ENCODE results near the gene GABRB2.
"Not testable (repeated sequence)": the region's sequence is repeated elsewhere in the genome, so short reads cannot be mapped to it uniquely, and the experiment has no call there.

Gene GABRB2

GRCh38 chr5:161530700-161531099 lies 15.8 kb downstream of the GABRB2 start:
- ChIA-PET CTCF (no interaction called here), POLR2A (no interaction called here)
- no peak for DNase-seq (ENCODE audit: extremely low spot score)
- no peak for TF ChIP-seq TARDBP (IDR thresholded peaks at IDR 0.05)
- TF ChIP-seq ELF4 (IDR thresholded peaks at IDR 0.05), result no peak
- no peak for TF ChIP-seq HDGF (IDR thresholded peaks at IDR 0.05; ENCODE audit: borderline replicate concordance)
- no peak for TF ChIP-seq NFRKB (IDR thresholded peaks at IDR 0.05)
- no peak for TF ChIP-seq FOXM1 (IDR thresholded peaks at IDR 0.05; ENCODE audit: borderline replicate concordance)
- no peak for TF ChIP-seq PKNOX1 (IDR thresholded peaks at IDR 0.05)
- no peak for TF ChIP-seq CTBP1 (IDR thresholded peaks at IDR 0.05; ENCODE audit: borderline replicate concordance)
- no peak for TF ChIP-seq ZNF384 (IDR thresholded peaks at IDR 0.05)
- TF ChIP-seq L3MBTL2 (conservative IDR thresholded peaks at IDR 0.05), result no peak
- TF ChIP-seq BHLHE40 (IDR thresholded peaks at IDR 0.05; ENCODE audit: borderline replicate concordance), result no peak
- no peak for TF ChIP-seq FOXK2 (IDR thresholded peaks at IDR 0.05)
- no peak for TF ChIP-seq FOXA1 (IDR thresholded peaks at IDR 0.05)
- no peak for TF ChIP-seq SP1 (IDR thresholded peaks at IDR 0.05)
- no peak for TF ChIP-seq LEF1 (IDR thresholded peaks at IDR 0.05; ENCODE audit: borderline replicate concordance)

GRCh38 chr5:161513942-161514341 lies 32.6 kb downstream of the GABRB2 start:
- CTCF ChIA-PET, result no interaction called here
- POLR2A ChIA-PET, result no interaction called here
- TF ChIP-seq TARDBP (IDR thresholded peaks at IDR 0.05) (no peak), L3MBTL2 (conservative IDR thresholded peaks at IDR 0.05) (no peak), ARNT (IDR thresholded peaks at IDR 0.05) (no peak), SUZ12 (IDR thresholded peaks at IDR 0.05) (no peak)
- no peak for DNase-seq (ENCODE audit: extremely low spot score)

- CTCF ChIA-PET, result no interaction called here
- TF ChIP-seq FOXM1 (IDR thresholded peaks at IDR 0.05; ENCODE audit: borderline replicate concordance) (no peak), FOXK2 (IDR thresholded peaks at IDR 0.05) (no peak), CTBP1 (IDR thresholded peaks at IDR 0.05; ENCODE audit: borderline replicate concordance) (no peak), L3MBTL2 (conservative IDR thresholded peaks at IDR 0.05) (no peak), SP1 (IDR thresholded peaks at IDR 0.05) (no peak), SUZ12 (IDR thresholded peaks at IDR 0.05) (no peak), TARDBP (IDR thresholded peaks at IDR 0.05) (no peak), NFRKB (IDR thresholded peaks at IDR 0.05) (no peak), LEF1 (IDR thresholded peaks at IDR 0.05; ENCODE audit: borderline replicate concordance) (no peak)
- POLR2A ChIA-PET, result no interaction called here
- DNase-seq (ENCODE audit: extremely low spot score), result no peak
Measured at GRCh38 chr5:161507591-161507990, 38.9 kb downstream of the GABRB2 start.

GRCh38 chr5:161505160-161505559 lies 41.4 kb downstream of the GABRB2 start:
- DNase-seq (ENCODE audit: extremely low spot score); CTCF ChIA-PET; POLR2A ChIA-PET: not testable (repeated sequence)

GRCh38 chr5:161498531-161498930 lies 48.0 kb downstream of the GABRB2 start:
- TF ChIP-seq CTBP1 (IDR thresholded peaks at IDR 0.05; ENCODE audit: borderline replicate concordance) (no peak), SUZ12 (IDR thresholded peaks at IDR 0.05) (no peak)

GRCh38 chr5:161483721-161484120 lies 62.8 kb downstream of the GABRB2 start:
- ChIA-PET CTCF (no interaction called here), POLR2A (no interaction called here)
- TF ChIP-seq ELF4 (IDR thresholded peaks at IDR 0.05) (no peak), SUZ12 (IDR thresholded peaks at IDR 0.05) (no peak), FOXK2 (IDR thresholded peaks at IDR 0.05) (no peak), ARNT (IDR thresholded peaks at IDR 0.05) (no peak), FOXA1 (IDR thresholded peaks at IDR 0.05) (no peak), ZNF384 (IDR thresholded peaks at IDR 0.05) (no peak), L3MBTL2 (conservative IDR thresholded peaks at IDR 0.05) (no peak), TARDBP (IDR thresholded peaks at IDR 0.05) (no peak), HDGF (IDR thresholded peaks at IDR 0.05; ENCODE audit: borderline replicate concordance) (no peak), NFRKB (IDR thresholded peaks at IDR 0.05) (no peak)
- DNase-seq (ENCODE audit: extremely low spot score), result no peak

More at GRCh38 chr5:161498531-161498930, 48.0 kb downstream of the GABRB2 start:
- POLR2A ChIA-PET, result no interaction called here
- CTCF ChIA-PET, result no interaction called here
- no peak for DNase-seq (ENCODE audit: extremely low spot score)

- ChIA-PET POLR2A (no interaction called here), CTCF (no interaction called here)
- TF ChIP-seq FOXA1 (IDR thresholded peaks at IDR 0.05), result no peak
- TF ChIP-seq HDGF (IDR thresholded peaks at IDR 0.05; ENCODE audit: borderline replicate concordance), result no peak
- TF ChIP-seq BHLHE40 (IDR thresholded peaks at IDR 0.05; ENCODE audit: borderline replicate concordance), result no peak
- TF ChIP-seq LEF1 (IDR thresholded peaks at IDR 0.05; ENCODE audit: borderline replicate concordance), result no peak
- TF ChIP-seq ARNT (IDR thresholded peaks at IDR 0.05), result no peak
- no peak for TF ChIP-seq L3MBTL2 (conservative IDR thresholded peaks at IDR 0.05)
- no peak for TF ChIP-seq ELF4 (IDR thresholded peaks at IDR 0.05)
- TF ChIP-seq NFRKB (IDR thresholded peaks at IDR 0.05), result no peak
- TF ChIP-seq ZNF384 (IDR thresholded peaks at IDR 0.05), result no peak
- no peak for DNase-seq (ENCODE audit: extremely low spot score)
Measured at GRCh38 chr5:161481922-161482321, 64.6 kb downstream of the GABRB2 start.

- CTCF ChIA-PET, result no interaction called here
- POLR2A ChIA-PET, result no interaction called here
- TF ChIP-seq ZNF384 (IDR thresholded peaks at IDR 0.05) (no peak), PKNOX1 (IDR thresholded peaks at IDR 0.05) (no peak), FOXM1 (IDR thresholded peaks at IDR 0.05; ENCODE audit: borderline replicate concordance) (no peak), SUZ12 (IDR thresholded peaks at IDR 0.05) (no peak), FOXK2 (IDR thresholded peaks at IDR 0.05) (no peak), ELF4 (IDR thresholded peaks at IDR 0.05) (no peak), SP1 (IDR thresholded peaks at IDR 0.05) (no peak), BHLHE40 (IDR thresholded peaks at IDR 0.05; ENCODE audit: borderline replicate concordance) (no peak), LEF1 (IDR thresholded peaks at IDR 0.05; ENCODE audit: borderline replicate concordance) (no peak), HDGF (IDR thresholded peaks at IDR 0.05; ENCODE audit: borderline replicate concordance) (no peak), TARDBP (IDR thresholded peaks at IDR 0.05) (no peak), FOXA1 (IDR thresholded peaks at IDR 0.05) (no peak), NFRKB (IDR thresholded peaks at IDR 0.05) (no peak), L3MBTL2 (conservative IDR thresholded peaks at IDR 0.05) (no peak), ARNT (IDR thresholded peaks at IDR 0.05) (no peak), CTBP1 (IDR thresholded peaks at IDR 0.05; ENCODE audit: borderline replicate concordance) (no peak)
- DNase-seq (ENCODE audit: extremely low spot score), result no peak
Measured at GRCh38 chr5:161471211-161471950, 75.1 kb downstream of the GABRB2 start.
